ENCODE measurements around the gene DNM1.
A peak's percentile ranks its signal among the peaks of the same experiment; 100 is the strongest.
"Not testable (repeated sequence)": the region's sequence is repeated elsewhere in the genome, so short reads cannot be mapped to it uniquely, and the experiment has no call there.

The DNM1 gene

GRCh38 chr9:128224877-128225276 is 21.7 kb downstream of the DNM1 start:
- DNase-seq (ENCODE audit: low read depth in 1 of 2, low spot score in 1 of 2): no peak
- Histone ChIP-seq H3K27ac (replicated peaks) (no peak overlapping the region), H3K27me3 (ENCODE audit: insufficient read depth, poor library complexity, severe bottlenecking) (no peaks in the 10 kb centered on the region), H3K4me3 (replicated peaks; ENCODE audit: insufficient read depth, low read length) (no peak overlapping the region)
- TF ChIP-seq, protein P1, sequence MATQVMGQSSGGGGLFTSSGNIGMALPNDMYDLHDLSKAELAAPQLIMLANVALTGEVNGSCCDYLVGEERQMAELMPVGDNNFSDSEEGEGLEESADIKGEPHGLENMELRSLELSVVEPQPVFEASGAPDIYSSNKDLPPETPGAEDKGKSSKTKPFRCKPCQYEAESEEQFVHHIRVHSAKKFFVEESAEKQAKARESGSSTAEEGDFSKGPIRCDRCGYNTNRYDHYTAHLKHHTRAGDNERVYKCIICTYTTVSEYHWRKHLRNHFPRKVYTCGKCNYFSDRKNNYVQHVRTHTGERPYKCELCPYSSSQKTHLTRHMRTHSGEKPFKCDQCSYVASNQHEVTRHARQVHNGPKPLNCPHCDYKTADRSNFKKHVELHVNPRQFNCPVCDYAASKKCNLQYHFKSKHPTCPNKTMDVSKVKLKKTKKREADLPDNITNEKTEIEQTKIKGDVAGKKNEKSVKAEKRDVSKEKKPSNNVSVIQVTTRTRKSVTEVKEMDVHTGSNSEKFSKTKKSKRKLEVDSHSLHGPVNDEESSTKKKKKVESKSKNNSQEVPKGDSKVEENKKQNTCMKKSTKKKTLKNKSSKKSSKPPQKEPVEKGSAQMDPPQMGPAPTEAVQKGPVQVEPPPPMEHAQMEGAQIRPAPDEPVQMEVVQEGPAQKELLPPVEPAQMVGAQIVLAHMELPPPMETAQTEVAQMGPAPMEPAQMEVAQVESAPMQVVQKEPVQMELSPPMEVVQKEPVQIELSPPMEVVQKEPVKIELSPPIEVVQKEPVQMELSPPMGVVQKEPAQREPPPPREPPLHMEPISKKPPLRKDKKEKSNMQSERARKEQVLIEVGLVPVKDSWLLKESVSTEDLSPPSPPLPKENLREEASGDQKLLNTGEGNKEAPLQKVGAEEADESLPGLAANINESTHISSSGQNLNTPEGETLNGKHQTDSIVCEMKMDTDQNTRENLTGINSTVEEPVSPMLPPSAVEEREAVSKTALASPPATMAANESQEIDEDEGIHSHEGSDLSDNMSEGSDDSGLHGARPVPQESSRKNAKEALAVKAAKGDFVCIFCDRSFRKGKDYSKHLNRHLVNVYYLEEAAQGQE (IDR thresholded peaks at IDR 0.05; ENCODE audit: insufficient replicate concordance, low read depth): no peak
- TF ChIP-seq POLR2AphosphoS5 (IDR thresholded peaks at IDR 0.05; ENCODE audit: low read depth) (no peak), CTCF (IDR thresholded peaks at IDR 0.05; ENCODE audit: insufficient read depth, low read length) (no peak), GABPA (IDR thresholded peaks at IDR 0.05; ENCODE audit: low read depth) (no peak), SPI1 (IDR thresholded peaks at IDR 0.05; ENCODE audit: borderline replicate concordance, low read depth) (no peak)

DNA sequence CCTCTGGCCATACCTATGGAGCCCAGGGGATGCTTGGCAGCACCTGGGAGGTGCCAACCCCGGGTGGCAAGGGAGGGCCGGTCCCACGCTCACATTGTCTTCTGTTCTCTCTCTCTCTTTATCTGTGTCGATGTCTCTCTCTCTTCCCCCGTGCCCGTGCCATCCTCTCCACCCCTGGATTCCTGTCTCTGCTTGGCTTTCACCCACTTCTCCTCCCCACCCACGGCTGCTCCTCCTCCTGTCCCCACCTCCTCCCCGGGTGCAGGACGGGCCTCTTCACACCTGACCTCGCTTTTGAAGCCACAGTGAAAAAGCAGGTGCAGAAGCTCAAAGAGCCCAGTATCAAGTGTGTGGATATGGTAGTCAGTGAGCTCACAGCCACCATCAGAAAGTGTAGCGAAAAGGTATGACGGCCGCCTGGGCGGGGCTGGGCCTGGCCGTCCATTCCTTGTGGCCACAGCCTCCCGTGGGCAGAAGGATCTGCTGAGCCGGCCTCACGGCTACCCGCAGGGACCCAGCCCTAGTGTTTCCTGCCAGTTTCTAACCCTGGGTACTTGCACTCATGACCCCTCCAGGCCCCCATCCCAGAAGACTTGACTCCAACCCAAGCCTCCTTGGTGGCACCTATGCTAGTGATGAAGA is 22.7 kb downstream of the DNM1 start:
- Histone ChIP-seq H3K27me3 (ENCODE audit: insufficient read depth, poor library complexity, severe bottlenecking) (no peaks in the 10 kb centered on the region), H3K27ac (replicated peaks) (no peak overlapping the region), H3K4me3 (replicated peaks; ENCODE audit: insufficient read depth, low read length) (no peak overlapping the region)
- TF ChIP-seq SPI1 (IDR thresholded peaks at IDR 0.05; ENCODE audit: borderline replicate concordance, low read depth): no peak
- no peak for DNase-seq (ENCODE audit: low read depth in 1 of 2, low spot score in 1 of 2)

DNA sequence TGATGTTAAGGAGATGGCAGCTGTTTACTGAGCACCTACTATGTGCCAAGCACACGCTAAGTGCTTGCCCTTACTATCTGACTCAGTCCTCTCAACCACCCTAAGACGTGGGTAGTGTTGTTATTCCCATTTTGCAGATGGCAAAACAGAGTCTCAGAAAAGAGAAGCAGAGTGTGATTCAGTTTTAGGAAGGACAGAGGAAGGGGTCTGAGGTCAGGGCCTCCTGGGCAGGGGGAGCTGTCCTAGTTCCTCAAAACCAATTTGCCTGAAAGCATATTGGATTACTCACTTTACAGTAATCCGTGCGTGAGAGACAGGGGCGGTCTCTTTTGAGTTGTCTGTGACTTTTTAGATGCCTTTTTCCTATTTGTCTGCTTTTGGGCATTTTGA is 23.2 kb downstream of the DNM1 start:
- H3K4me3 ChIP-seq (replicated peaks; ENCODE audit: insufficient read depth, low read length): no peak overlapping the region
- H3K27ac ChIP-seq (replicated peaks): no peak overlapping the region
- no peaks in the 10 kb centered on the region for H3K27me3 ChIP-seq (ENCODE audit: insufficient read depth, poor library complexity, severe bottlenecking)
- TF ChIP-seq POLR2AphosphoS5 (IDR thresholded peaks at IDR 0.05; ENCODE audit: low read depth) (no peak), GABPA (IDR thresholded peaks at IDR 0.05; ENCODE audit: low read depth) (no peak), SPI1 (IDR thresholded peaks at IDR 0.05; ENCODE audit: borderline replicate concordance, low read depth) (peak; percentile 18; the same call in 1 of the 2 replicates)
- DNase-seq (ENCODE audit: low read depth in 1 of 2, low spot score in 1 of 2): peak in 1 of 2 experiments; percentile 69

GRCh38 chr9:128230897-128231296 is 27.7 kb downstream of the DNM1 start:
- not testable (repeated sequence) for H3K4me3 ChIP-seq (replicated peaks; ENCODE audit: insufficient read depth, low read length); DNase-seq (ENCODE audit: low read depth in 1 of 2, low spot score in 1 of 2); H3K27ac ChIP-seq (replicated peaks); H3K27me3 ChIP-seq (ENCODE audit: insufficient read depth, poor library complexity, severe bottlenecking)

GRCh38 chr9:128231638-128232527 is 28.7 kb downstream of the DNM1 start:
- H3K4me3 ChIP-seq (replicated peaks; ENCODE audit: insufficient read depth, low read length): no peak overlapping the region
- TF ChIP-seq, protein P1 (IDR thresholded peaks at IDR 0.05; ENCODE audit: insufficient replicate concordance, low read depth): no peak
- no peak for TF ChIP-seq GABPA (IDR thresholded peaks at IDR 0.05; ENCODE audit: low read depth)
- TF ChIP-seq POLR2AphosphoS5 (IDR thresholded peaks at IDR 0.05; ENCODE audit: low read depth): no peak
- no peak for TF ChIP-seq SPI1 (IDR thresholded peaks at IDR 0.05; ENCODE audit: borderline replicate concordance, low read depth)
- TF ChIP-seq CTCF (IDR thresholded peaks at IDR 0.05; ENCODE audit: insufficient read depth, low read length): no peak
- no peaks in the 10 kb centered on the region for H3K27me3 ChIP-seq (ENCODE audit: insufficient read depth, poor library complexity, severe bottlenecking)
- no peak for DNase-seq (ENCODE audit: low read depth in 1 of 2, low spot score in 1 of 2)
- no peak overlapping the region for H3K27ac ChIP-seq (replicated peaks)
